NCI-H526 (cell line): Measurements from ENCODE around the gene CHCHD4.

Source experiments
- DNase-seq, 2 experiments: peaks; one replicate each; lab custom pipeline; 2025; lab: John Stamatoyannopoulos, UW

The CHCHD4 gene

GRCh38 chr3:14148041-14148985 lies 23.6 kb upstream of the CHCHD4 start:
- DNase-seq = no peak

- no peak for DNase-seq
Measured at GRCh38 chr3:14147617-14148016, 22.9 kb upstream of the CHCHD4 start.

GRCh38 chr3:14147066-14147435 lies 22.4 kb upstream of the CHCHD4 start:
- no peak for DNase-seq

GRCh38 chr3:14146381-14147065 lies 21.9 kb upstream of the CHCHD4 start:
- no peak for DNase-seq

GRCh38 chr3:14145670-14146380 lies 21.2 kb upstream of the CHCHD4 start:
- DNase-seq = no peak

GRCh38 chr3:14145236-14145635 lies 20.6 kb upstream of the CHCHD4 start:
- no peak for DNase-seq

- peak in 1 of 2 experiments; percentile 1 for DNase-seq
Measured at GRCh38 chr3:14144423-14145075, 19.9 kb upstream of the CHCHD4 start.

GRCh38 chr3:14143271-14144225 lies 18.9 kb upstream of the CHCHD4 start:
- no peak for DNase-seq

- DNase-seq = no peak
Measured at GRCh38 chr3:14142567-14143270, 18.0 kb upstream of the CHCHD4 start.

- DNase-seq = no peak
Measured at GRCh38 chr3:14141602-14142341, 17.1 kb upstream of the CHCHD4 start.

GRCh38 chr3:14141144-14141543 lies 16.5 kb upstream of the CHCHD4 start:
- no peak for DNase-seq

- DNase-seq = no peak
Measured at GRCh38 chr3:14140668-14141067, 16.0 kb upstream of the CHCHD4 start.

- no peak for DNase-seq
Measured at GRCh38 chr3:14139771-14140170, 15.1 kb upstream of the CHCHD4 start.

- no peak for DNase-seq
Measured at GRCh38 chr3:14138878-14139655, 14.4 kb upstream of the CHCHD4 start.

- DNase-seq = no peak
Measured at GRCh38 chr3:14138109-14138877, 13.6 kb upstream of the CHCHD4 start.

GRCh38 chr3:14137445-14137844 lies 12.8 kb upstream of the CHCHD4 start:
- no peak for DNase-seq

GRCh38 chr3:14137004-14137403 lies 12.3 kb upstream of the CHCHD4 start:
- no peak for DNase-seq

- DNase-seq = no peak
Measured at GRCh38 chr3:14135581-14135980, 10.9 kb upstream of the CHCHD4 start.
